H1 (cell line): ENCODE measurements around the gene SLC8B1. TPM values are rescaled to one million over a fixed set of nuclear protein-coding genes. Genes with fewer than 3 reads are reported as not detected.

Source experiments
- CBX8 ChIP-seq: fragments of 300-800, 300-1000 bp; sonication (generic); IDR thresholded peaks from 2 replicates; pipeline ENCODE4 v1.7.1; 2016; ENCODE audit warnings: low read depth, low read length, borderline replicate concordance
- EGR1 ChIP-seq: IDR thresholded peaks from 2 replicates; pipeline ENCODE4 v1.6.1; 2011; ENCODE audit warnings: low read depth, low read length, borderline replicate concordance
- RXRA ChIP-seq: IDR thresholded peaks from 2 replicates; pipeline ENCODE4 v1.6.1; 2011; ENCODE audit warnings: low read depth, mild to moderate bottlenecking, low read length, moderate library complexity; ENCODE audit not compliant: insufficient read depth
- SAP30 ChIP-seq: fragments of 300-600 bp; sonication (generic); IDR thresholded peaks from 2 replicates; pipeline ENCODE4 v1.7.1; 2012; ENCODE audit warnings: low read length, moderate library complexity, mild to moderate bottlenecking, inconsistent platforms; ENCODE audit not compliant: insufficient read depth, insufficient replicate concordance
- polyA plus RNA-seq, 7 experiments: library from polyadenylated mRNA; depleted of rRNA in 3 of 7; stranded (reverse) in 5 of 7; unstranded in 2 of 7; fragments of >200 nt in 5 of 7; fragments of 200-250 nt in 2 of 7; gene quantifications; 1 replicate in 5 of 7; 2 replicates in 1 of 7; 4 replicates in 1 of 7; pipeline versions ENCODE4 v1.2.1 to v1.2.3, GENCODE V29; 2011 to 2013; ENCODE audit warnings: missing spikeins in 2 of 7, mixed read lengths in 2 of 7
- total RNA-seq: library from RNA; stranded (reverse); fragmentation: NEBNext Ultra II Directional; extraction: Animal tissue kit (Norgen Biotek cat#: 25700); gene quantifications from 2 replicates; pipeline ENCODE4 v1.2.1, GENCODE V29; 2021

The SLC8B1 gene
- total and polyA plus RNA-seq, 2 of the 8 experiments (the other 6 are each of a cell fraction or from before 2014, with no cell fraction given) = 11.2 to 19.1 TPM

DNA sequence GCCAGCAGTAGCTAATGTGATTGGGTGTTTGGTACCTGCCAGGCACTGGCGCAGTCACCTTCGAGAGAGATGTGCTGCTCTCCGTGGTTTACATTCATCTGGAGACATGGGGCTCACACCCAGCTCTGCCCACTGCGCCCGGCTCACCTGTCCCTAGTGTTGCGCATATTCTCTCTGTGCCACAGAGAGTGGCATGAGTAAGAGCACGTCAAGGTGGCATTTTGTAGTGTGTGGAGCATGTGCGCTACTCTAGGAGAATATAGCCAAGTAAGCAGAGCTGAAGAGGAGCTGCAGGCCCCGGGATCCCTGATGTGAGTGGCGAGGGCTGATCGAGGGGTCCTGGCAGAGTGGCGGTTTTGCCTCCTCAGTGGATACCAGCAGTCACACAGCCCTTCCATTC, 66.8 kb downstream of the SLC8B1 start (continued):
- TF ChIP-seq CBX8 (no peak), SAP30 (no peak), EGR1 (no peak), RXRA (no peak)
- TF ChIP-seq, all 59 proteins: peak for 0
